Stimulated activated naive CD8-positive, alpha-beta T cell treated with anti-CD3 and anti-CD28 coated beads, Interleukin-15, amount 100 ng/mL, for 72 hours (primary cell): ENCODE measurements around the gene DAGLA.
"Not testable (repeated sequence)": the region's sequence is repeated elsewhere in the genome, so short reads cannot be mapped to it uniquely, and the experiment has no call there.

Experiments
- ATAC-seq: fragments of 150-1000 bp; cut with Tn5 transposase; 2 replicates; pipeline ENCODE4 v1.10.0; 2021; ENCODE audit warnings: mild to moderate bottlenecking, moderate library complexity
- DNase-seq, 2 donors: peaks; one replicate each; pipeline ENCODE4 v3.0.0; 2021 to 2022
- H3K27ac Mint-ChIP-seq, 2 donors: one replicate each; pipeline ENCODE4 v1.8.0; 2022; ENCODE audit warnings: mild to moderate bottlenecking in 2 of 2, mixed read lengths in 2 of 2, moderate library complexity in 2 of 2
- H3K27me3 Mint-ChIP-seq: one replicate; pipeline ENCODE4 v1.8.0; 2022; ENCODE audit warnings: mixed read lengths
- H3K4me1 Mint-ChIP-seq: one replicate; pipeline ENCODE4 v1.8.0; 2022; ENCODE audit warnings: mild to moderate bottlenecking, mixed read lengths
- H3K4me3 Mint-ChIP-seq, 2 donors: one replicate each; pipeline ENCODE4 v1.8.0; 2022; ENCODE audit warnings: mild to moderate bottlenecking in 2 of 2, mixed read lengths in 2 of 2, moderate library complexity in 1 of 2
- H3K9me3 Mint-ChIP-seq, 2 donors: one replicate each; pipeline ENCODE4 v1.8.0; 2022; ENCODE audit warnings: mixed read lengths in 2 of 2

The DAGLA gene

DNA sequence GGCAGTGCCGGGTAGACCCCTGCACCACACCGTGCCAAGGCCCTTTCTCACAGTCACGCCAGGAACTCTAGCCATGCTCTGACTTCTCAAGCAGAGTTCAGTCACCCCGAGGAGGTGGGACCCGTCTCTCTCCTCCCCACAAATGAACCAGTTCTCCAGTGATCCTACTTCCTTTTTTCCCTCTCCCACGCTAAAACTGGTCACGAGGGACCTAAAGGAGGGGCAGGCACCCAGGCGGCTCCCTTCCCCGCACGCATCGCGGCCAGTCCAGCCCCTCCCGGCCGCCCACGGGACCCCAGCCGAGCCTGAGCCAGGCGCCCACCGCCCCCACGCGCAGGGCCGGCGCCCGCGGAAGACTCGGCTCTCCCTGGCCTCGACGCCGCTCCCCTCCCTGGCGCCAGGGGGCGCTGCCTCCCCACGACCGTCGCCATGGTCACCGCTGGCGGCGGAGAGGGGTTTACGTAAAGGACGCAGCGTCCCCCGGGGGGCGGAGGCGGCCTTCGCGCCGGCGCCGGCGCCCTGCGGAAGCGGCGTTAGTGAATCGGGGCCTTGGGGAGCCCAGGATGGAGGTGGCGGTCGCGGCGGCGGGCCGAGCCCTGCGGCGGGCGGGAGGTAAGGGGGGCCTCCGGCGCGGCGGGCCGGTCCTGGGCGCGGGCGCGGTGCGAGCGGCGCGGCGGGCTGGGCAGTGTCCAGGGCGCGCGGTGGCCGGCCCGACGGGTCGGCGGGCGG, at the start of gene DAGLA:
Gene DAGLA (plus strand): TSS at position 499 of the 729 bp plus-strand sequence. CDS start 39,765 bp downstream, outside the sequence.
- ATAC-seq (peak; percentile 70), DNase-seq (peak; percentile 79 to 85)
- Mint-ChIP-seq H3K9me3 (no peaks in the 10 kb centered on the region), H3K27me3 (peaks cover 21% of the 10 kb centered on the region), H3K27ac (peak within 1 kb of the TSS in 1 of 2 donors; percentile 62), H3K4me3 (peak within 1 kb of the TSS; percentile 56 to 75), H3K4me1 (peaks cover 7% of the 10 kb centered on the region)

GRCh38 chr11:61632096-61632495, 48.1 kb upstream of the DAGLA start:
- peaks cover 17% of the 10 kb centered on the region for H3K27me3 Mint-ChIP-seq
- DNase-seq (no peak), ATAC-seq (no peak)
- peaks cover 10% of the 10 kb centered on the region for H3K4me1 Mint-ChIP-seq
- no peak overlapping the region for H3K4me3 Mint-ChIP-seq
- no peaks in the 10 kb centered on the region for H3K9me3 Mint-ChIP-seq
- no peak overlapping the region for H3K27ac Mint-ChIP-seq

- DNase-seq (no peak), ATAC-seq (no peak)
- Mint-ChIP-seq H3K27ac (no peak overlapping the region), H3K9me3 (no peaks in the 10 kb centered on the region), H3K27me3 (peaks cover 2% of the 10 kb centered on the region), H3K4me3 (no peak overlapping the region), H3K4me1 (no peaks in the 10 kb centered on the region)
Observed at GRCh38 chr11:61635304-61635703, 44.9 kb upstream of the DAGLA start.

- H3K27me3 Mint-ChIP-seq = no peaks in the 10 kb centered on the region
- no peaks in the 10 kb centered on the region for H3K4me1 Mint-ChIP-seq
- ATAC-seq = no peak
- DNase-seq = no peak
- no peak overlapping the region for H3K4me3 Mint-ChIP-seq
- no peaks in the 10 kb centered on the region for H3K9me3 Mint-ChIP-seq
- H3K27ac Mint-ChIP-seq = peak overlapping the region in 1 of 2 donors; percentile 71
Observed at GRCh38 chr11:61635787-61636186, 44.4 kb upstream of the DAGLA start.

DNA sequence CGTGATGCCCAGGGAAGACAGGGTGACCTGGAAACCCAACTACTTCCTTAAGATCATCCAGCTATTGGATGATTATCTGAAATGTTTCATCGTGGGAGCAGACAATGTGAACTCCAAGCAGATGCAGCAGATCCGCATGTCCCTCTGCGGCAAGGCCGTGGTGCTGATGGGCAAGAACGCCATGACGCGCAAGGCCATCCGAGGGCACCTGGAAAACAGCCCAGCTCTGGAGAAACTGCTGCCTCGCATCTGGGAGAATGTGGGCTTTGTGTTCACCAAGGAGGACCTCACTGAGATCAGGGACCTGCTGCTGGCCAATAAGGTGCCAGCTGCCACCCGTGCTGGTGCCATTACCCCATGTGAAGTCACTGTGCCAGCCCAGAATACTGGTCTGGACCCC, 43.5 kb upstream of the DAGLA start:
- H3K4me3 Mint-ChIP-seq = no peak overlapping the region
- no peak overlapping the region for H3K27ac Mint-ChIP-seq
- no peaks in the 10 kb centered on the region for H3K9me3 Mint-ChIP-seq
- no peak for ATAC-seq
- H3K27me3 Mint-ChIP-seq = no peaks in the 10 kb centered on the region
- DNase-seq = no peak
- no peaks in the 10 kb centered on the region for H3K4me1 Mint-ChIP-seq

DNA sequence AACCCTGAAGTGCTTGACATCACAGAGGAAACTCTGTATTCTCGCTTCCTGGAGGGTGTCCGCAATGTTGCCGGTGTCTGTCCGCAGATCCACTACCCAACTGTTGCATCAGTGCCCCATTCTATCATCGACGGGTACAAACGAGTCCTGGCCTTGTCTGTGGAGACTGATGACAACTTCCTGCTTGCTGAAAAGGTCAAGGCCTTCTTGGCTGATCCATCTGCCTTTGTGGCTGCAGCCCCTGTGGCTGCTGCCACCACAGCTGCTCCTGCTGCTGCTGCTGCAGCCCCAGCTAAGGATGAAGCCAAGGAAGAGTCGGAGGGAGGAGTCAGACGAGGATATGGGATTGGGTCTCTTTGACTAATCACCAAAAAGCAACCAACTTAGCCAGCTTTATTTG, 42.9 kb upstream of the DAGLA start:
- Mint-ChIP-seq H3K9me3 (no peaks in the 10 kb centered on the region), H3K4me1 (no peaks in the 10 kb centered on the region), H3K27me3 (no peaks in the 10 kb centered on the region), H3K4me3 (no peak overlapping the region), H3K27ac (no peak overlapping the region)
- DNase-seq (no peak), ATAC-seq (no peak)

DNA sequence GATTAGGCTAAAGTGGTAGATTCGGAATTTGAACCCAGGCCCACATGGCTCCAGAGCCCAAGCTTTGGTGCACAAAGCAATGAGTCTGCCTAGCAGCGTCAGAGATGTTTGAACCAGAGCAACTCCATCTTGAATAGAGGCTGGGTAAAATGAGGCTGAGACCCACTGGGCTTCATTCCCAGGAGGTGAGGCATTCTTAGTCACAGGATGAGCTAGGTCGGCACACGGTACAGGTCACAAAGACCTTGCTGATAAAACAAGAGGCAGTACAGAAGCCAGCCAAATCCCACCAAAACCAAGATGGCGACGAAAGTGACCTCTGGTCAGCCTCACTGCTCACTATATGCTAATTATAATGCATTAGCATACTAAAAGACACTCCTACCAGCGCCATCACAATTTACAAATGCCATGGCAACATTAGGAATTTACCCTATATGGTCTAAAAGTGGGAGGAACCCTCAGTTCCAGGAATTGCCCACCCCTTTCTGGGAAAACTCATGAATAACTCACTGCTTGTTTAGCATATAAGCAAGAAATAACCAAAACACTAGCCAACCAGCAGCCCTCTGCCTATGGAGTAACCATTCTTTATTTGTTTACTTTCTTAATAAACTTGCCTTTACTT, 40.3 kb upstream of the DAGLA start:
- DNase-seq = no peak
- no peaks in the 10 kb centered on the region for H3K9me3 Mint-ChIP-seq

DNA sequence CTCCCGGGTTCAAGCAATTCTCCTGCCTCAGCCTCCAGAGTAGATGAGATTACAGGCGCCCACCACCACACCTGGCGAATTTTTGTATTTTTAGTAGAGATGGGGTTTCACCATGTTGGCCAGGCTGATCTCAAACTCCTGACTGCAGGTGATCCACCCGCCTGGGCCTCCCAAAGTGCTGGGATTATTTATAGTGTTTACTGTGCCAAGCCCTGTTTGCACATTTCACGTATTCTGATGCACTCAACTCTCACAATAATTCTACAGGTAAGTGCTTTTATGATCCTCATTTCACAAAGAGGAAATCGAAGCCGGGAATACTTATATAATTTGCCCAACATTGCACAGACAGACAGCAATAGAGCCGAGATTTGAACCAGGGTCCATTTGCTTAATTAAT, 38.0 kb upstream of the DAGLA start:
- H3K27ac Mint-ChIP-seq = no peak overlapping the region
- no peaks in the 10 kb centered on the region for H3K27me3 Mint-ChIP-seq
- no peaks in the 10 kb centered on the region for H3K4me1 Mint-ChIP-seq
- ATAC-seq = no peak
- DNase-seq = no peak
- H3K9me3 Mint-ChIP-seq = no peaks in the 10 kb centered on the region
- no peak overlapping the region for H3K4me3 Mint-ChIP-seq

More for the DNA sequence above, 40.3 kb upstream of the DAGLA start:
- no peaks in the 10 kb centered on the region for H3K27me3 Mint-ChIP-seq
- ATAC-seq = no peak
- no peak overlapping the region for H3K4me3 Mint-ChIP-seq
- H3K4me1 Mint-ChIP-seq = no peaks in the 10 kb centered on the region
- H3K27ac Mint-ChIP-seq = no peak overlapping the region

DNA sequence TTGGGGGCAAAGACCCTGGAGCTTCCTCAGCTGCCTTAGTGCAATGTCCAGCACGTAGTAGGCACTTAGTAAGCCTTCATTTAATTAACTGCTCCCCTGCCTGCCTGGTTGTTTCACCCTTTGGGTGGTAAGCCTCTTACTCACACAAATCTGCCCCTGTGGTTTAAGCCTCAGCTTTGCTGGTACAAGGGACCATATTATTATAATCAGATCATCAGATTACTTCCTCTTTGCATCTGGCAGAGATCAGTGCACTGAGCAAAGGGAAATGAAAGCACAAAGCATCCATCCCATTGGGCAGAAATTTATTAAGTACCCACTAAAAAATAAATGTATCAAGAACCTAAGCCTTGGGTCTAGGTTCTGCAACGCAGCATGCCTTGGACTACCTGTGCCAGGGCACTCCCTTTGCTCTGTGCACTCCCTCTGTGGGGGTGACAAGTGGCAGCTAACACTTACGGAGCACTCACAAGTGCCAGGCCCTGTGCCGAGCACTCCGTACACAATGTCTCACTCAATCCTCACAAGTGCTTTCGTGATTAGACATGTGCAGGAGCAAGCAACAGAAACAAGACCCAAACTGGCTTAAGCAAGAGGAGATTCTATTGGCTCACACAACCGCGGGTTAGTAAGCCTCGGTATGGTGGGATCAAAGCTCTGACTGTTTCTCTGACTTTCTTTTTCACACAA, 34.9 kb upstream of the DAGLA start:
- DNase-seq = no peak
- ATAC-seq = no peak
- Mint-ChIP-seq H3K27ac (no peak overlapping the region), H3K9me3 (no peaks in the 10 kb centered on the region), H3K4me1 (no peaks in the 10 kb centered on the region), H3K4me3 (no peak overlapping the region), H3K27me3 (no peaks in the 10 kb centered on the region)

DNA sequence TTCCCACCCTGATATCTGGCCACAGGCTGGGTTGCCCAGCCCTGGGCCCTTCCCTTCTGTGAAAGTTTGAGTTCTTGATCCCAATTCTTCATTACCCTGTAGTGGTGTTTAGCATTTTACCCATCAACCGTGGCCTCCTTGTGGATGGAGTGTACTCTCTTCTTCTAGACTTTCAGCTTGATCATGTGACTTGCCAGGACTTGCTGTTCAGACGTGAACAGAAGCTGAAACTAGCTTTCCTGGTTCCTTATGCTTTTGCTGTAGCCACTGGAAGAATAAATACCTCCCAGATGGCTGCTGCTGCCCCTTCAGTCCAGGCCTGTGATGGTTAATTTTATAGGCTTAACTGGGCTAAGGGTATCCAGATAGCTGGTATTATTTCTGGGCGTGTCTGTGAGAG, 32.7 kb upstream of the DAGLA start:
- DNase-seq = no peak
- no peak for ATAC-seq
- Mint-ChIP-seq H3K9me3 (no peaks in the 10 kb centered on the region), H3K27me3 (peaks cover 8% of the 10 kb centered on the region), H3K4me1 (no peaks in the 10 kb centered on the region), H3K4me3 (no peak overlapping the region), H3K27ac (no peak overlapping the region)

GRCh38 chr11:61650781-61651571, 29.2 kb upstream of the DAGLA start:
- no peak for DNase-seq
- Mint-ChIP-seq H3K27me3 (peaks cover 35% of the 10 kb centered on the region), H3K27ac (no peak overlapping the region), H3K4me1 (no peaks in the 10 kb centered on the region), H3K4me3 (no peak overlapping the region), H3K9me3 (no peaks in the 10 kb centered on the region)
- ATAC-seq = no peak

- no peak for ATAC-seq
- Mint-ChIP-seq H3K27ac (no peak overlapping the region), H3K9me3 (no peaks in the 10 kb centered on the region), H3K4me3 (no peak overlapping the region), H3K27me3 (peaks cover 44% of the 10 kb centered on the region), H3K4me1 (no peaks in the 10 kb centered on the region)
- no peak for DNase-seq
Observed at GRCh38 chr11:61652135-61652534, 28.1 kb upstream of the DAGLA start.

- no peak overlapping the region for H3K27ac Mint-ChIP-seq
- H3K4me1 Mint-ChIP-seq = no peaks in the 10 kb centered on the region
- ATAC-seq (no peak), DNase-seq (no peak)
- no peak overlapping the region for H3K4me3 Mint-ChIP-seq
- no peaks in the 10 kb centered on the region for H3K9me3 Mint-ChIP-seq
- H3K27me3 Mint-ChIP-seq = peaks cover 44% of the 10 kb centered on the region
Observed at GRCh38 chr11:61654397-61654829, 25.8 kb upstream of the DAGLA start.

GRCh38 chr11:61655266-61656159, 24.7 kb upstream of the DAGLA start:
- not testable (repeated sequence) for H3K4me1 Mint-ChIP-seq, H3K4me3 Mint-ChIP-seq, DNase-seq, H3K27ac Mint-ChIP-seq, ATAC-seq, H3K9me3 Mint-ChIP-seq
- peaks cover 44% of the 10 kb centered on the region for H3K27me3 Mint-ChIP-seq
